Stimulated activated CD4-positive, alpha-beta T cell treated with anti-CD3 and anti-CD28 coated beads, Interleukin-4, amount 100 ng/mL, for 1 hour (primary cell): ENCODE data around the gene FUT8.
"Not testable (repeated sequence)": the region's sequence is repeated elsewhere in the genome, so short reads cannot be mapped to it uniquely, and the experiment has no call there.

ENCODE experiments used
- DNase-seq: peaks from one replicate; pipeline ENCODE4 v3.0.0-alpha.2; 2020

Gene FUT8

GRCh38 chr14:65627315-65627714, 214.8 kb downstream of the FUT8 start:
- DNase-seq = no peak

GRCh38 chr14:65628664-65629063, 216.1 kb downstream of the FUT8 start:
- DNase-seq = no peak

GRCh38 chr14:65631040-65631439, 218.5 kb downstream of the FUT8 start:
- no peak for DNase-seq

- no peak for DNase-seq
Measured at GRCh38 chr14:65632487-65632886, 220.0 kb downstream of the FUT8 start.

GRCh38 chr14:65633666-65634065, 221.1 kb downstream of the FUT8 start:
- DNase-seq = not testable (repeated sequence)

GRCh38 chr14:65637780-65638179, 225.2 kb downstream of the FUT8 start:
- DNase-seq = no peak

GRCh38 chr14:65639216-65639615, 226.7 kb downstream of the FUT8 start:
- no peak for DNase-seq

GRCh38 chr14:65650826-65651225, 238.3 kb downstream of the FUT8 start:
- no peak for DNase-seq

- DNase-seq = no peak
Measured at GRCh38 chr14:65656554-65656953, 244.0 kb downstream of the FUT8 start.

GRCh38 chr14:65658202-65658601, 245.7 kb downstream of the FUT8 start:
- DNase-seq = no peak

- DNase-seq = no peak
Measured at GRCh38 chr14:65661865-65662264, 249.3 kb downstream of the FUT8 start.

- no peak for DNase-seq
Measured at GRCh38 chr14:65664436-65664835, 251.9 kb downstream of the FUT8 start.

- DNase-seq = no peak
Measured at GRCh38 chr14:65676361-65677014, 264.0 kb downstream of the FUT8 start.

GRCh38 chr14:65685572-65685971, 273.0 kb downstream of the FUT8 start:
- no peak for DNase-seq

- DNase-seq = no peak
Measured at GRCh38 chr14:65686761-65687160, 274.2 kb downstream of the FUT8 start.

GRCh38 chr14:65689070-65689469, 276.5 kb downstream of the FUT8 start:
- DNase-seq = no peak

GRCh38 chr14:65692566-65692965, 280.0 kb downstream of the FUT8 start:
- not testable (repeated sequence) for DNase-seq

GRCh38 chr14:65696801-65697200, 284.3 kb downstream of the FUT8 start:
- no peak for DNase-seq

GRCh38 chr14:65703521-65703920, 291.0 kb downstream of the FUT8 start:
- DNase-seq = no peak

GRCh38 chr14:65703996-65704395, 291.5 kb downstream of the FUT8 start:
- no peak for DNase-seq

- no peak for DNase-seq
Measured at GRCh38 chr14:65704437-65704836, 291.9 kb downstream of the FUT8 start.

- no peak for DNase-seq
Measured at GRCh38 chr14:65704850-65705249, 292.3 kb downstream of the FUT8 start.

- no peak for DNase-seq
Measured at GRCh38 chr14:65709576-65709975, 297.0 kb downstream of the FUT8 start.

- not testable (repeated sequence) for DNase-seq
Measured at GRCh38 chr14:65716813-65717212, 304.3 kb downstream of the FUT8 start.

- DNase-seq = not testable (repeated sequence)
Measured at GRCh38 chr14:65717384-65717915, 304.9 kb downstream of the FUT8 start.
